LHCN-M2 (cell line): Measurements from ENCODE around the gene DIO2. TPM values are rescaled to one million over a fixed set of nuclear protein-coding genes. Genes with fewer than 3 reads are reported as not detected.

Experiments used
- DNase-seq: peaks from one replicate; pipeline ENCODE4 v3.0.0-alpha.2; 2012; ENCODE audit warnings: low read depth
- polyA plus RNA-seq: library from polyadenylated mRNA; unstranded; fragments of >200 nt; gene quantifications from one replicate; pipeline ENCODE4 v1.2.1, GENCODE V29; 2012; ENCODE audit warnings: missing spikeins
- total RNA-seq: library from RNA; depleted of rRNA; stranded (reverse); fragments of >200 nt; gene quantifications from 2 replicates; pipeline ENCODE4 v1.2.3, GENCODE V29; 2014; rRNA removed

Gene DIO2
- 0.38 and 1.3 TPM in 2 replicates for total RNA-seq
- polyA plus RNA-seq: 0.47 TPM

- peak; percentile 70 for DNase-seq
Measured at GRCh38 chr14:80211153-80212022, at the start of gene DIO2. TSS of gene DIO2 (minus strand) at chr14:80211504. CDS start at chr14:80211472, 32 bp downstream.

DNA sequence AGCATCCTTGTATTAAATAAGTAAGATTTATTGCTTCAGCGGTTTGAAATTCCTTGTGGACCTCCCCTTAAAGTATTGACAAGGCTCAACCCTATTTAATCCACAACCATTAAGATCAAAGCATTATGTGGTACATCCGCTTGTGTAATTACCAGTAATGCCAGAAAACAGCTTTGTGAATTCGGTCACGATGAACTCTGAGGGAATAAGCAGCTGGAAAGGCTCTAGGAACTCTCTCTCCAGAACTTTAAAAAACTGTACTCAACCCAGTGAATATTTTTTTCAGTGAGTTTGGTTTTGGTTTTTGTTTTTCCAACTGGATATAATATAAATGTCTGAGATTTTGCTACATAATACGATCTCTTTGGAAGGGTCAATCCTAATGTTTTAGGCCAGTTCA, 49.3 kb upstream of the DIO2 start:
- no peak for DNase-seq

DNA sequence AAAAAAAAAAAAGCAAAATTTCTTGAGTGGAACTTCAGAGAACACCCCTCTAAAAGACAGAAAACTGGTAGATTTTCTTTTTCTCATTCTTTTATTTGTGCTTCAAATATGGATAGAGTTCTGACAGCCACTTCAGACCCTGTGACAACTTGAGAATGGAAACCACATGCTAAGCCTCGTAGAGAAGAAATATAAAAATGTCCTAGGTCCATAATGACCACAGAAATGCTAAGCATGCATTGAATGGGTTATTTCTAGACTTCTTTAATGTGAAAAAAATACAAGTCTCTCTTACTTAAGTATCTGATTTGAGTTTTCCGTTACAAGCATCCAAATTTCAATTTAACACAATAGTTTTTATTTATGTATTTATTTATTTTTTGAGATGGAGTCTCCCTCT, 28.3 kb upstream of the DIO2 start:
- DNase-seq: peak; percentile 1

DNA sequence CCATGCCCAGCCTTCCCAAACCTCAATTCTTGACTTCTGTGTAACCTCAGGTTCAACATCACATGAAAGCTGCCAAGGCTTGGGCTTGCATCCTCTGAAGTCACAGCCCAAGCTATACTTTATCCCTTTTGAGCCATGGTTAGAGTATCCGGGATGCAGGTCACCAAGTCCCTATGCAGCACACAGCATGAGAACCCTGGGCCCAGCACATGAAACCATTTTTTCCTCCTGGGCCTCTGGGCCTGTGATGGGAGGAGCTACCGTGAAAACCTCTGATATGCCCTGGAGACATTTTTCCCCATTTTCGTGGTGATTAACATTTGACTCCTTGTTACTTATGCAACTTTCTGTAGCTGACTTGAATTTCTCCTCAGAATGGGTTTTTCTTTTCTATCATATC, 25.8 kb upstream of the DIO2 start:
- DNase-seq: peak; percentile 3

GRCh38 chr14:80233470-80234089, 22.3 kb upstream of the DIO2 start:
- no peak for DNase-seq

GRCh38 chr14:80231702-80232101, 20.4 kb upstream of the DIO2 start:
- no peak for DNase-seq

GRCh38 chr14:80223696-80224465, 12.6 kb upstream of the DIO2 start:
- no peak for DNase-seq

DNA sequence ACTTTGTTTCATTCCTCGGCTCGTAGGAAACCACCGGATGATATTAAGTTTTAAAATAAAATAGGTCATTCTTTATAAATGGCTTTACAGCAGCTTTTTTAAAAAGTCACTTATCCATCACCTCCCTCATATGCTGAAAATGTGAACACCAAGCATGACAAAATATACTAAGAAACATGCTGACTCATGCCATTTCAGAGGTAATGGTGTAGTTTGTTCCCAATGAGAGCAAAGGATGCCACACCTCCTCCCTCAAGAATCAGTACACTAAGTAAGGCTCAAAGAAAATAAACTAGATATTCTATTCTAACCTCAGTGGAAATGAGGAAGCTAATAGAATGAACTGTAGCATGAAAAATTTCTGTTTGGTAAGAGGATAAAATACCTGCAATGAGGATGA, 5.5 kb upstream of the DIO2 start:
- peak; percentile 44 for DNase-seq

DNA sequence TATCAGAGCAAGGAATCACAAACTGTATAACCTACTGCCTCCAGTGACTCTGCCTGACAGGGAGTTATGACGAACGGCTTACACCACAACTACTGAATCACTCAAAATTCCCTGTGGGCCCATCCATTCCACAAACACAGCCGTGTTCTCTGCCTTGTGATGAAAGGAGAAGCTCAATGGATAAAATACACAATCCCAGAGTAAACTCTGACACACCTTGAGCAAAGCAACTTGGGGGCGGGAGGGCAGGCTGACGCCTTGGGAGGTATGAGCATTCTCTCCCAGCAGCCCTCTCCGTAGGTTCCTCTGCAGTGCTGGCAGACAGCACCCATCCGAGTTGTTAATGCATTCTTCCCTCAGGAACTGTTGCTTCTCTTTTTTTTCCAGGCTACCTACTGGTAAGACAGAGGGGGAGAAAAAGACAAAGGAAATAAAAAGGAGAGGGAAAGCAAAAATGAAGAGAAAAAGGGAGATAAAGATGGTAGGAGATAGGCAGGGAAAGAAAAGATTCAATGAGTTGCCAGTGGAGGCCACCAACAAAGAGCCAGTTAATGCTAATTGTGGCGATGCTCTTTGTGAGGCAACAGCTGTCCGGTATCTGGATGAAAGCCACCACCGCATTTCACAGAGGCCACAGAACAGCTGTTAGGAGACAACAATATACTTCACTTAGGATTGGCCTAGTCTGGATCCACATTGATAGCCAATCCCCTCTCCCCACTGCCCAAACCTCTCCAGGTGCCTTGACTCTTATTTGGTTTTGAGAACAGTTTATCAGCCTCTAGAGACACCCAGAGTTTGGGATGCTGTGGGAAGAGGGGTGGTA, 4.7 kb upstream of the DIO2 start:
- peak; percentile 95 for DNase-seq

DNA sequence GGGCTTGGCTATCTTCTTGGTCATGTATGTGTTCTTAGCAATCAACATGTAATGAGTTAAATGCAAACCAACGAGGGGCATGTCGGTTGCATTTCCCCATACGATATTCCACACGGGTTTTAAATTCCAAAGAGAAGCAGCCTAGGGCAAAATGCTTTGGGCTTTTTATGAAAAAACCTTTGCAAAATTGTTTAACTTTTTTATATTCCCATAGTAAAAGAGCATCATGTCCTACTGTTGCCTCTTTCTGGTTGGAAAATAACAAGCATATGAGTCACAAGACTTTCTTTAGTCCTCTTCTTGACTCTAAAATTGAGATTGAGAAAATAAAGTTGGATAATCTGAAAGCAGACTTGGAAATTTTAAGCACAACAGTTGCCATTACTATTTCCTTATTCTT, 3.8 kb upstream of the DIO2 start:
- DNase-seq: peak; percentile 28

- peak; percentile 79 for DNase-seq
Measured at GRCh38 chr14:80213602-80214001, 2.3 kb upstream of the DIO2 start.

GRCh38 chr14:80212023-80212397, 706 bp upstream of the DIO2 start:
- DNase-seq: peak; percentile 31

GRCh38 chr14:80208461-80208860, 2.8 kb downstream of the DIO2 start:
- no peak for DNase-seq

DNA sequence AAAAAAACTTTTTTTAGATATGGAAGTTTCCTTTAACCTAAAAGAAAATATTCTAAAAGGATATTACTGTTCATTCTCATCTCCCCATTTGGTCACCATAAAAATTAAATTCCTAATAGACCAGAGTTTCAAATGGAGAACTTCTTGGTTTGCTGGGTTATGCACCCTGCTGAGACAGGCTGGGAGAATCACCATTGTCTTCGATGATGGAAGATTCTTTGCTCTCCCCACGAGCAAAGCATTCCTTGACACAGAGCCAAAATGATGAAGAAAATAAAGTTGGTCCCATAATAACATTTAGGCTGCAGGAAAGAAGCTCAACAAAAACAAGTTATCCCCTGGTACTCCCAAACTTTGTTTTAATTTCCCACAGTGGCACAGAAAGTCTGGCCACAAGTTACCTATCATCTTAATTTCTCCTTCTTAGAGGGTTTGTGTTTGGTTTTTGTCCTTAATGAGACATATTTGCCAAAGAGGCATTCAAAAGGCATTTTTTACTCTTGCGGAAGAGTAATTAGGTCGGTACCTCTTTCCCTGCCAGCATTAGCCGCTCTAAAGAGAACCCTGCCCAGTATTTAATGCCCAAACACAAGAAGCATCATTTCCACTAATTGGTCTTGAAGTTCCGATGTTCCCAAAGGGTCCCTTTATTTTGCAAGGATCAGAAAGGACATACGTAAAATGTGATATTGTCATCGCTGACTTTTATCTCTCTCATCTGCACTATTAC, 4.8 kb downstream of the DIO2 start:
- no peak for DNase-seq

GRCh38 chr14:80202888-80203562, 8.3 kb downstream of the DIO2 start:
- peak; percentile 18 for DNase-seq

- no peak for DNase-seq
Measured at GRCh38 chr14:80200093-80200492, 11.2 kb downstream of the DIO2 start.

DNA sequence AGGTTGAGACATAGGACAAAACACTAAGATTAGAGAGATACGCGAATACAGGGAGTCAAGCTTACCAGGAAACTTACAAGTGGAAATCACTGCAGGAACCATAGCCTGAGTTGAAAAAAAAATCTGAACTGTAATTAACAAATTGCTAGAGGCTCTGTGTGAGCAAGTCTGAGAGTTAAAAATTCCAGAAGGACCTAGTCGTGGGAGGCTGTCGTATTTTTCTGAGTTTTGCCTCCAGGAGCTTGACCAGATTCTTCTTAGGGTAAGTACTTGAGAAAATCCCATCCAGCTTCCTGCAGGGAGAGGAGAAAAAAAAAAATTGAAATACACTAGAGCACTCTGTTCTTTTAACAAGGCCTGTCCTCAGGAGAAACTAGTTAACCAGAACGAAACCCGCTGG, 22.7 kb downstream of the DIO2 start:
- no peak for DNase-seq

GRCh38 chr14:80186301-80186800, 25.0 kb downstream of the DIO2 start:
- no peak for DNase-seq

GRCh38 chr14:80176893-80177292, 34.4 kb downstream of the DIO2 start:
- no peak for DNase-seq
